SH-SY5Y (cell line): ENCODE measurements around the gene BRME1.

Experiments
- GATA2 ChIP-seq: IDR thresholded peaks from 2 replicates; pipeline ENCODE4 v1.6.1; 2011; ENCODE audit warnings: mild to moderate bottlenecking, low read depth, low read length
- GATA3 ChIP-seq: IDR thresholded peaks from 2 replicates; pipeline ENCODE4 v1.6.1; 2011; ENCODE audit warnings: low read depth, mild to moderate bottlenecking, low read length, moderate library complexity

DNA sequence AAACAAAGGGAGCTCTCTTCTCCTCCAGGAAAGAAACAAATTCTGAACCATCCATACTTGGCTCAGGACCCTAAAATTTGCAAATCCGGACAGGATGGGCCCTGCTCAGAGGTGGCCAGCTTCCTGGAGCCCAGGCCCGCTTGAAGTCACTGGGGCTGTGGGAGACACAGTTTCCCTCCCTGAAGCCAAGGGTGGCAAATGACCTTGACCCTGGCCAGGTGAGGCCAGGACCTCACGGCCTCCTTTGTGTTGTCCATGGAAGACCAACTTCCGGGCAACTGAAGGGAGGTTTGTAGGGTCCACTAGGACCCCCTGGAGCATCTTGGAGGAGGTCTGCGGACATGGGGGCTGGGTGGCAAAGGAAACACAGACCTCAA is 23.5 kb downstream of the BRME1 start:
- TF ChIP-seq GATA2 (no peak), GATA3 (no peak)
